H1 (cell line): ENCODE measurements around the gene NBPF4. TPM values are rescaled to one million over a fixed set of nuclear protein-coding genes. Genes with fewer than 3 reads are reported as not detected.
A peak's percentile ranks its signal among the peaks of the same experiment; 100 is the strongest.

ENCODE experiments used
- CTCF ChIA-PET: fragments of 300-600 bp; sonication (Branson Sonifier 250); formaldehyde crosslinking; loops from one replicate; lab custom pipeline; 2021; ENCODE audit not compliant: partially characterized antibody; lab: Charles Lee
- POLR2A ChIA-PET: fragments of 300-600 bp; sonication (Branson Sonifier 250); formaldehyde crosslinking; loops from one replicate; lab custom pipeline; 2021; ENCODE audit warnings: inconsistent platforms; ENCODE audit not compliant: partially characterized antibody; lab: Charles Lee
- DNase-seq, 2 experiments: peaks; one replicate each; pipeline versions ENCODE4 v3.0.0 to v3.0.0-alpha.2; 2010 to 2022; ENCODE audit warnings: low spot score in 2 of 2, low read depth in 1 of 2, mixed read lengths in 1 of 2
- FAIRE-seq: peaks from 2 replicates; lab custom pipeline; 2011; peaks lifted over from hg19 to GRCh38; lab: Jason Lieb, UNC
- H2AFZ ChIP-seq: 2 replicates; pipeline ENCODE4 v1.8.1; 2012; ENCODE audit warnings: low read length, inconsistent platforms
- H2AK5ac ChIP-seq: 2 replicates; pipeline ENCODE4 v1.6.1; 2013; ENCODE audit warnings: low read depth, low read length
- H2BK120ac ChIP-seq: replicated peaks from 2 replicates; pipeline ENCODE3; 2013; ENCODE audit warnings: low read depth, low read length, inconsistent platforms
- H2BK12ac ChIP-seq: 2 replicates; pipeline ENCODE4 v1.6.1; 2013; ENCODE audit warnings: low read depth, low read length
- H2BK15ac ChIP-seq: 2 replicates; pipeline ENCODE4 v1.6.1; 2013; ENCODE audit warnings: low read length
- H2BK20ac ChIP-seq: 2 replicates; pipeline ENCODE4 v1.6.1; 2013; ENCODE audit warnings: low read length
- H2BK5ac ChIP-seq: 2 replicates; pipeline ENCODE4 v1.6.1; 2013; ENCODE audit warnings: low read depth, low read length
- H3K14ac ChIP-seq: 2 replicates; pipeline ENCODE4 v1.6.1; 2013; ENCODE audit warnings: inconsistent platforms; ENCODE audit not compliant: insufficient read length
- H3K18ac ChIP-seq: 2 replicates; pipeline ENCODE4 v1.6.1; 2013; ENCODE audit warnings: low read length; ENCODE audit errors: extremely low read depth
- H3K23ac ChIP-seq: 2 replicates; pipeline ENCODE4 v1.6.1; 2013; ENCODE audit warnings: inconsistent platforms; ENCODE audit not compliant: insufficient read length
- H3K23me2 ChIP-seq: 2 replicates; pipeline ENCODE4 v1.6.1; 2013; ENCODE audit warnings: low read depth, low read length
- H3K27ac ChIP-seq: 2 replicates; pipeline ENCODE4 v1.6.1; 2011; ENCODE audit warnings: low read depth, low read length, inconsistent platforms
- H3K27me3 ChIP-seq, 4 experiments: replicated peaks in 1 of 4; 1 replicate in 1 of 4; 2 replicates in 3 of 4; pipeline versions ENCODE4 v1.6.1 to v1.8.1; 2011 to 2013; ENCODE audit warnings: low read length in 3 of 4, mild to moderate bottlenecking in 3 of 4, inconsistent platforms in 2 of 4, mixed read lengths in 2 of 4, moderate library complexity in 1 of 4; ENCODE audit not compliant: control insufficient read depth in 3 of 4, insufficient read depth in 3 of 4; ENCODE audit errors: extremely low read depth in 1 of 4
- H3K36me3 ChIP-seq, 4 experiments: 2 replicates each; pipeline versions ENCODE4 v1.6.1 to v1.8.1; 2011 to 2013; ENCODE audit warnings: mild to moderate bottlenecking in 4 of 4, low read length in 3 of 4, moderate library complexity in 2 of 4, control low read depth in 1 of 4, inconsistent platforms in 1 of 4; ENCODE audit not compliant: insufficient read depth in 4 of 4, control insufficient read depth in 2 of 4
- H3K4ac ChIP-seq: replicated peaks from 2 replicates; pipeline ENCODE3; 2013; ENCODE audit warnings: low read length, low read depth, mixed read lengths, inconsistent platforms; ENCODE audit not compliant: insufficient read length
- H3K4me1 ChIP-seq, 4 experiments: replicated peaks in 1 of 4; 1 replicate in 1 of 4; 2 replicates in 3 of 4; pipeline versions ENCODE4 v1.6.1 to v1.8.1; 2011 to 2013; ENCODE audit warnings: low read length in 3 of 4, inconsistent platforms in 2 of 4, mixed read lengths in 1 of 4; ENCODE audit not compliant: insufficient read depth in 4 of 4, control insufficient read depth in 3 of 4
- H3K4me2 ChIP-seq, 2 experiments: 2 replicates each; pipeline versions ENCODE4 v1.6.1 to v1.8.1; 2011 to 2013; ENCODE audit warnings: low read depth in 2 of 2, low read length in 2 of 2, control low read depth in 1 of 2, inconsistent platforms in 1 of 2, mild to moderate bottlenecking in 1 of 2; ENCODE audit not compliant: insufficient read depth in 1 of 2
- H3K4me3 ChIP-seq, 4 experiments: fragments of 200-600, 300-600 bp in 1 of 4; sonication (generic), shearing (Covaris generic), sonication (Bioruptor Twin) in 1 of 4; 2 replicates each; pipeline versions ENCODE4 v1.5.1 to v1.8.1; 2011 to 2016; ENCODE audit warnings: low read length in 4 of 4, low read depth in 3 of 4, control low read depth in 2 of 4, inconsistent platforms in 2 of 4, mild to moderate bottlenecking in 2 of 4, mixed read lengths in 1 of 4, moderate library complexity in 1 of 4; ENCODE audit not compliant: insufficient read depth in 2 of 4; ENCODE audit errors: extremely low read depth in 1 of 4
- H3K56ac ChIP-seq: replicated peaks from 2 replicates; pipeline ENCODE3; 2013; ENCODE audit warnings: low read depth, mild to moderate bottlenecking, mixed read lengths, low read length, inconsistent platforms; ENCODE audit not compliant: insufficient read length
- H3K79me1 ChIP-seq: 2 replicates; pipeline ENCODE4 v1.6.1; 2013; ENCODE audit warnings: low read depth, low read length, control low read depth
- H3K79me2 ChIP-seq, 2 experiments: 2 replicates each; pipeline versions ENCODE4 v1.6.1 to v1.8.1; 2012 to 2013; ENCODE audit warnings: low read length in 2 of 2, mild to moderate bottlenecking in 2 of 2, inconsistent platforms in 1 of 2; ENCODE audit not compliant: insufficient read depth in 2 of 2, control insufficient read depth in 1 of 2
- H3K9ac ChIP-seq, 4 experiments: replicated peaks in 1 of 4; 1 replicate in 1 of 4; 2 replicates in 3 of 4; pipeline versions ENCODE4 v1.6.1 to v1.8.1; 2011 to 2013; ENCODE audit warnings: low read depth in 3 of 4, low read length in 3 of 4, control low read depth in 2 of 4, mild to moderate bottlenecking in 2 of 4, moderate library complexity in 2 of 4, inconsistent platforms in 1 of 4; ENCODE audit errors: extremely low read depth in 1 of 4
- H3K9me3 ChIP-seq, 2 experiments: 2 replicates each; pipeline versions ENCODE4 v1.6.1 to v1.8.1; 2012 to 2013; ENCODE audit warnings: mild to moderate bottlenecking in 2 of 2, moderate library complexity in 2 of 2, control low read depth in 1 of 2, inconsistent platforms in 1 of 2, low read depth in 1 of 2, low read length in 1 of 2, mixed read lengths in 1 of 2; ENCODE audit not compliant: insufficient read depth in 2 of 2
- H4K20me1 ChIP-seq, 2 experiments: replicated peaks in 1 of 2; 2 replicates each; pipeline versions ENCODE3 to v1.8.1; 2011 to 2013; ENCODE audit warnings: inconsistent platforms in 2 of 2, low read length in 2 of 2, mild to moderate bottlenecking in 1 of 2; ENCODE audit not compliant: insufficient read depth in 2 of 2, control insufficient read depth in 1 of 2
- H4K5ac ChIP-seq: 2 replicates; pipeline ENCODE4 v1.6.1; 2013; ENCODE audit warnings: low read length, low read depth, mixed read lengths, inconsistent platforms; ENCODE audit not compliant: insufficient read length
- H4K8ac ChIP-seq: 2 replicates; pipeline ENCODE4 v1.8.0; 2013; ENCODE audit warnings: mild to moderate bottlenecking, moderate library complexity, low read length, inconsistent platforms; ENCODE audit not compliant: insufficient read depth; ENCODE audit errors: extremely low read depth
- H4K91ac ChIP-seq: replicated peaks from 2 replicates; pipeline ENCODE3; 2013; ENCODE audit warnings: low read length, mixed read lengths, inconsistent platforms; ENCODE audit not compliant: insufficient read length
- JUND ChIP-seq: IDR thresholded peaks from 2 replicates; pipeline ENCODE4 v1.6.1; 2011; ENCODE audit warnings: mild to moderate bottlenecking, improper control_type of control experiment, low read length
- NANOG ChIP-seq: IDR thresholded peaks from 2 replicates; pipeline ENCODE4 v1.6.1; 2011; ENCODE audit warnings: low read length, low read depth, mild to moderate bottlenecking, inconsistent platforms; ENCODE audit not compliant: insufficient read depth, poor library complexity, severe bottlenecking
- NRF1 ChIP-seq: IDR thresholded peaks from 2 replicates; pipeline ENCODE4 v1.6.1; 2011; ENCODE audit warnings: mild to moderate bottlenecking, low read depth, low read length, improper control_type of control experiment
- POLR2A ChIP-seq, 2 experiments: IDR thresholded peaks; 1 replicate in 1 of 2; 2 replicates in 1 of 2; pipeline ENCODE4 v1.6.1; 2011; ENCODE audit warnings: low read depth in 2 of 2, low read length in 2 of 2, mild to moderate bottlenecking in 2 of 2; ENCODE audit errors: control extremely low read depth in 1 of 2
- SP2 ChIP-seq: IDR thresholded peaks from 2 replicates; pipeline ENCODE4 v1.6.1; 2012; ENCODE audit warnings: mild to moderate bottlenecking, low read length, inconsistent platforms
- SP4 ChIP-seq: IDR thresholded peaks from 2 replicates; pipeline ENCODE4 v1.6.1; 2012; ENCODE audit warnings: low read length, inconsistent platforms
- YY1 ChIP-seq: IDR thresholded peaks from 2 replicates; pipeline ENCODE4 v1.6.1; 2011; ENCODE audit warnings: low read depth, mild to moderate bottlenecking, low read length
- whole genome bisulfite sequencing, 2 experiments: shearing (Covaris generic) in 1 of 2; methylation state at CpG; one replicate each; pipeline versions ENCODE4 v1.1.6 to v1.1.7; 2013 to 2015; ENCODE audit warnings: low lambda C conversion rate in 2 of 2, mixed read lengths in 2 of 2, inconsistent platforms in 1 of 2, low coverage in 1 of 2, missing lambda C conversion rate in 1 of 2; ENCODE audit not compliant: insufficient replicate concordance in 2 of 2, insufficient coverage in 1 of 2, insufficient read length in 1 of 2; ENCODE audit errors: extremely low coverage in 1 of 2, missing lambda C conversion rate in 1 of 2; 5-methylcytosine and 5-hydroxymethylcytosine counted together
- polyA plus RNA-seq, 7 experiments: library from polyadenylated mRNA; depleted of rRNA in 3 of 7; stranded (reverse) in 5 of 7; unstranded in 2 of 7; fragments of >200 nt in 5 of 7; fragments of 200-250 nt in 2 of 7; gene quantifications; 1 replicate in 5 of 7; 2 replicates in 1 of 7; 4 replicates in 1 of 7; pipeline versions ENCODE4 v1.2.1 to v1.2.3, GENCODE V29; 2011 to 2013; ENCODE audit warnings: missing spikeins in 2 of 7, mixed read lengths in 2 of 7
- total RNA-seq: library from RNA; stranded (reverse); fragmentation: NEBNext Ultra II Directional; extraction: Animal tissue kit (Norgen Biotek cat#: 25700); gene quantifications from 2 replicates; pipeline ENCODE4 v1.2.1, GENCODE V29; 2021

NBPF4 gene
- total and polyA plus RNA-seq, 2 of the 8 experiments (the other 6 are each of a cell fraction or from before 2014, with no cell fraction given) = not detected

DNA sequence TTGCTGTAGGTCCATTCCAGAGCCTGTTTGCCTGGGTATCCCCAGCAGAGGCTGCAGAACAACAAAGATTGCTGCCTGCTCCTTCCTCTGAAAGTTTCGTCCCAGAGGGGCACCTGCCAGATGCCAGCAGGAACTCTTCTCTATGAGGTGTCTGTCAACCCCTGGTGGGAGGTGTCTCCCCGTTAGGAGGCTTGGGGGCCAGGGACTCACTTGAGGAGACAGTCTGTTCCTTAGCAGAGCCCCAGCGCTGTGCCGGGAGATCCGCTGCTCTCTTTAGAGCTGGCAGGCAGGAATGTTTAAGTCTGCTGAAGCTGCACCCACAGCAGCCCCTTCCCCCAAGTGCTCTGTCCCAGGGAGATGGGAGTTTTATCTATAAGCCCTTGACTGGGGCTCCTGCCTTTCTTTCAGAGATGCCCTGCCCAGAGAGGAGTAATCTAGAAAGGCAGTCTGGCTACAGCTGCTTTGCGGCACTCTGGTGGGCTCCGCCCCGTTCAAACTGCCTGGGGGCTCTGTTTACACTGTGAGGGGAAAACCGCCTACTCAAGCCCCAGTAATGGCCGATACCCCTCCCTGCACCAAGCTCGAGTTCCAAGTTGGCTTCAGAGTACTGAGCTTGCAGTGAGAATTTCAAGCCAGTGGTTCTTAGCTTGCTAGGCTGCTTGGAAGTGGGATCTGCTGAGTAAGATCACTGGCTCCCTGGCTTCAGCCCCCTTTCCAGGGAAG is 35.0 kb downstream of the NBPF4 start:
- Histone ChIP-seq H2AFZ (peak overlapping the region; percentile 78), H3K4me1 (no peaks in the 10 kb centered on the region; a peak in 1 of 7 replicates), H3K27ac (0 out of 2 replicates have a peak overlapping the region, but pooled peaks have one; percentile 0), H2BK5ac (peak overlapping the region; percentile 52; the same call in 1 of the 2 replicates), H3K9me3 (no peaks in the 10 kb centered on the region), H4K5ac (no peak overlapping the region), H3K23ac (no peak overlapping the region), H3K4me3 (no peak overlapping the region), H3K4ac (no peak overlapping the region), H4K8ac (no peak overlapping the region), H2BK120ac (no peak overlapping the region), H4K91ac (no peak overlapping the region), H3K9ac (no peak overlapping the region), H3K14ac (no peak overlapping the region), H3K56ac (no peak overlapping the region), H4K20me1 (no peaks in the 10 kb centered on the region), H3K36me3 (no peaks in the 10 kb centered on the region), H3K79me2 (no peaks in the 10 kb centered on the region), H3K79me1 (no peaks in the 10 kb centered on the region), H2BK20ac (no peak overlapping the region), H3K18ac (peak overlapping the region; percentile 9; the same call in 1 of the 2 replicates), H2BK15ac (no peak overlapping the region), H3K23me2 (no peaks in the 10 kb centered on the region), H2BK12ac (peak overlapping the region; percentile 33; the same call in 1 of the 2 replicates), H3K27me3 (no peaks in the 10 kb centered on the region), H3K4me2 (no peak overlapping the region), H2AK5ac (no peak overlapping the region)
- DNase-seq (no peak), FAIRE-seq (no peak)
- WGBS, 2 experiments = 85% methylated on average over 11 of the region's 11 CpGs; no CpG with 5 or more reads in 1 of the 2 experiments
- no peak for TF ChIP-seq NRF1
- 0 out of 2 replicates have a peak, but pooled peaks have one; percentile 29 for TF ChIP-seq YY1
- no peak for TF ChIP-seq NANOG
- TF ChIP-seq SP2 = no peak
- no peak for TF ChIP-seq JUND
- no peak for TF ChIP-seq SP4
- TF ChIP-seq POLR2A (IDR thresholded peaks at IDR 0.05; ENCODE audit: control extremely low read depth in 1 of 2, low read depth in 2 of 2, low read length in 2 of 2) = no peak
- ChIA-PET CTCF (interaction anchor here (1.0 kb wide), 1 partner anchor 302 kb away, joined by 3 read pairs; no protein-coding TSS in a partner anchor), POLR2A (interaction anchor here (1.7 kb wide), 1 partner anchor 9 kb away, joined by 14 read pairs; the partner anchor contains the start of gene SLC25A24)
